GDM1 (cell line): ENCODE data around the gene RSF1.

Source experiments
- DNase-seq: peaks from one replicate; lab custom pipeline; 2025; lab: John Stamatoyannopoulos, UW

Gene RSF1

DNA sequence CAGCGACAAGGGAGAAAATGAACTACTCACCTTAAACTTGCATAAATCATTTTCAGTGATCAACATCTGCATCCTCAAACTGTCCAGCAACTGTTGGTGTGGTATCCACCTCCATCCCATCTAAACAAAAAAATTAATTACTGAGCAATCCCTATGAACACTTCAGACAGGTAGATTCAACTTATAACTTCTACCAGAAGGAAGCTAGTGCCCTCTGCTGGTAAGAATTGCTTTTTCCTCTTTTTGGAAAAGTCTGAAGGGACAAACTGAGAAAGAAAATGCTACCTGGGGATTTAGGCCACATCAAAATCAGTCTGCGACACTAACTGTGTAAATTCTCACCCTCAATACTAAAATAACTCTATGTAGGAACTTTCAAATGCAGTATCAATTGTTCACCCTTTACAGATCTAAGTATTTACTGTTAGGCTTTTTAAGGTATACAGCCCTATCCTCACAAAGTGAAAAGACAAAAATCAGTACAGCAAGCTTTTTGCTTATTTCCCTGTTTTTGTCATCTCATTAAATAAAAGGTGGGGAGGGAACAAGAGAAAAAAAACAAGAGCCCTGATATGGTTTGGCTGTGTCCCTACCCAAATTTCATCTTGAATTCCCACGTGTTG is 200.8 kb downstream of the RSF1 start:
- no peak for DNase-seq

DNA sequence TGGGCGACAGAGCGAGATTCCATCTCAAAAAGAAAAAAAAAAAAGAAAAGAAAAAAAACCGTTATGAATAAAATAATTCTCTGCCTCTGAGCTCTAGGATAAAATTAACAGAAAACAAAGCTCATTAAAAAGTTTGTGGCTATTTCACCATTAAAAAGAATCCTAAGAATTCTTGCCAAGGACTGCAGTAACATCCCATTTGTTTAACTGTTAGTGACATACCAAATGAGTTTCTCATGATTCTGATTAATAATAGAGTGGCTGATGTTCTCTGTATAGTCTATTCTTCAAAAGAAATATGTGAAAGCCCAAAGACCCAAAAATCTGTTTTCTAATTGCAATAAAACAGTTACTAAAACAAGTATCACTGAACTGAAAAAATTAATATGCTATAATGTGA is 202.6 kb downstream of the RSF1 start:
- DNase-seq, result no peak

DNA sequence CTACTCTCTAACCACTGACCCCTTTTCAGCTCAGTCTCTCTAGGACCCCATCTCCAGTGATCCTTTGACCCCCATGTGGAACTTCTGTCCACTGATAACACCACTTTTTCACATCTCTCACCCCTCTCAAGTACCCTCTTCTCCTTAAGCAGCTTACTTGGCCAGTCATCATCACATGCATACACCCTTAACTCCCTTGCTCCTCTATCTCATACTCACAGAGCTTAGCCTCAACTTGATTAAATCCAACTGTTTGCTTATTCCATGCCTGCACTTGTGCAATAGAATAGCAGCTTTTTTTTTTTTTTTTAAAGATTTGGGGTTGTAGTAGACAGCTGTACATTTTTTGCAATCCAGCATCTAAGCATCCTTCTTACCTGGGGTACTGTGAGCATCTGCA is 208.6 kb downstream of the RSF1 start:
- DNase-seq, result no peak
